Posterior vena cava (tissue), 2 donors: Measurements from ENCODE around the gene CYLD. TPM values are rescaled to one million over a fixed set of nuclear protein-coding genes. Genes with fewer than 3 reads are reported as not detected.

Experiments used
- DNase-seq: peaks from one replicate; pipeline ENCODE4 v3.0.0-alpha.2; 2020; ENCODE audit warnings: low spot score
- intact Hi-C, 2 donors: fragments of 100-400 bp; cut with DNase I; formaldehyde crosslinking; loops; one replicate each; pipeline versions ENCODE4 v1.14.1 to v1.14.2; 2022 to 2023
- total RNA-seq, 2 donors: library from RNA; stranded (reverse); fragmentation: NEBNext Ultra II Directional; extraction: Animal tissue kit (Norgen Biotek cat#: 25700); gene quantifications; one replicate each; pipeline ENCODE4 v1.2.1, GENCODE V29; 2021
- donor health status: DM: yes; HTN: yes; CAD: no.
- donor health status: DM: yes; HTN: yes; CAD: no.

Gene CYLD
- total RNA-seq, 2 donors from 2014 or later: 46.9 to 75.8 TPM

DNA sequence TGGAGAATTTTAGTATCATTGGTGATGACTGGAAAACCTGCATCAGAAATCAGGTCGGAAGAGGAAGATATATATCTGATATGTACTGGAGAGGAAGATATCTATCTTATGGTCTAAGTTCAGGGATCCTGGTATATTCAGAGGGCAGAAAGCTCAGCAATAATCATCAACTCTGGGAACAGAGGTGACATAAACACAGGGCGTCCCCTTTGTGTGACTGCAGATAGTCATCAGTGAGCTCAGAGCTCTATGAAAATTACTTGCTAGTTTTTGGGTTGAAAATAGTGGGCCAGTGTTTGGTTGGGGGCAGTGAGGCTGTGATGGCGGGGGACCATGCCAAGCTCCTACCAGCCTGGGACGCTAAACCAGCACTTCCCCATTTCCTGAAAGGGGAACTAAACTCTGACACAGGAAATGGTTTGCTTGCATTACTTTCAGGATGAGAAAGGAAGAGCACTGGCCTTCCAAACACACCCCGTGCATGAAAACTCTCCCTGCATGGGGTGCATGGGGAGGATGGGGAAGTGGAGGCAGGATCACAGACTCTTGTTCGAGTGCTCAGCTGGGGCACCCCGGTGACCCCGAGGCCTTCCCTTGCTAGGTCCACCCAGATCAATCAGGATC lies 32.7 kb upstream of the CYLD start:
- intact Hi-C loops: no loop called here
- DNase-seq: no peak

DNA sequence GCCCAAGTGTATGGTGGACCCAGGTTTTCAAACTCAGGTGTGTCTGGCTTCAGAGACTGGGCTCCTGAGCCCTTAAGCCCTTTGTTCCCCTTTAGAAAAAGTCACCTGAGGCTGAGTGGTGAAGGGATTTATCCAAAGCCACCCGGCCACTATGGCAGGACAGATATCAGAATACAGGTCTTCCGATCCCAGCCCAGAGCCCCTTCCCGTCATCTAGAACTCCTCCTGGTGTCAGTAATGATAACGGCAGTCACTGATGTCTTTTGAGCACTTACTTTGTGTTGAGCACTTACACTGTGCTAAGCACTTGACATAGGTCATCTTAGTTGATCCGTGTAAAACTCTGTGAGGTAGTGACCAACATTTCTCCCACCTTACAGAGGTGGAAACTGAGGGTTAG lies 31.9 kb upstream of the CYLD start:
- DNase-seq: no peak
- intact Hi-C loops: no loop called here

DNA sequence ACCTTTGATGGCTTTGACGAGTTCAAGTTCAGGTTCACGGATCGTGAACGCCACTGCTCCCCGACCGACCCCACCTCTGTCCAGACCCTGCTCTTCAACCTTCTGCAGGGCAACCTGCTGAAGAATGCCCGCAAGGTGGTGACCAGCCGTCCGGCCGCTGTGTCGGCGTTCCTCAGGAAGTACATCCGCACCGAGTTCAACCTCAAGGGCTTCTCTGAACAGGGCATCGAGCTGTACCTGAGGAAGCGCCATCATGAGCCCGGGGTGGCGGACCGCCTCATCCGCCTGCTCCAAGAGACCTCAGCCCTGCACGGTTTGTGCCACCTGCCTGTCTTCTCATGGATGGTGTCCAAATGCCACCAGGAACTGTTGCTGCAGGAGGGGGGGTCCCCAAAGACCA lies 30.8 kb upstream of the CYLD start:
- intact Hi-C loops: no loop called here
- no peak for DNase-seq

DNA sequence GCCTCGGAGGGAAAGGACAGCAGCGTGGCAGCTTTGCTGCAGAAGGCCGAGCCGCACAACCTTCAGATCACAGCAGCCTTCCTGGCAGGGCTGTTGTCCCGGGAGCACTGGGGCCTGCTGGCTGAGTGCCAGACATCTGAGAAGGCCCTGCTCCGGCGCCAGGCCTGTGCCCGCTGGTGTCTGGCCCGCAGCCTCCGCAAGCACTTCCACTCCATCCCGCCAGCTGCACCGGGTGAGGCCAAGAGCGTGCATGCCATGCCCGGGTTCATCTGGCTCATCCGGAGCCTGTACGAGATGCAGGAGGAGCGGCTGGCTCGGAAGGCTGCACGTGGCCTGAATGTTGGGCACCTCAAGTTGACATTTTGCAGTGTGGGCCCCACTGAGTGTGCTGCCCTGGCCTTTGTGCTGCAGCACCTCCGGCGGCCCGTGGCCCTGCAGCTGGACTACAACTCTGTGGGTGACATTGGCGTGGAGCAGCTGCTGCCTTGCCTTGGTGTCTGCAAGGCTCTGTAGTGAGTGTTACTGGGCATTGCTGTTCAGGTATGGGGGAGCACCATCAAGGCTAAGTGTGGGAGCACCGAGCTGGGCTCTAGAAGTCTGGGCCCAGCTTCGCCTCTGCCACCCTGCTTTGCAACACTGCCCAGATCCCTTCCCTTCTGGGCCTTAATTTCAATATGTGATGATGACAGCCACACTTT lies 29.9 kb upstream of the CYLD start:
- intact Hi-C loops: no loop called here
- no peak for DNase-seq

DNA sequence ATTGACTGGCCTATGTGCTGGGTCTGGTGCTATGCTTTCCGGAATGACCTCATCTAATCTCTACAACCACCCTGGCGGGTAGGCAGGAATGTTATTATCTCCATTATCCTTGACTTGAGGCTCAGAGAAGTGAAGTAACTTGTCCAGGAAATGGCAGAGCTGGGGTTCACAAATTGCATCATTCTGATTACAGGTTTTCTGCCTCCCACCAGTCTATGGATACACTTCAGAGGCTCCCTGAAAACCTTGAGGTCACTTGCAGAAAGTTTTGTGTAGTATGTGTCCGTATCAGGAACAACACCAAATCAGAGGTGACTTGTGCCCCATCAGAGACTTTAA lies 29.4 kb upstream of the CYLD start:
- intact Hi-C loops: no loop called here
- DNase-seq: no peak

DNA sequence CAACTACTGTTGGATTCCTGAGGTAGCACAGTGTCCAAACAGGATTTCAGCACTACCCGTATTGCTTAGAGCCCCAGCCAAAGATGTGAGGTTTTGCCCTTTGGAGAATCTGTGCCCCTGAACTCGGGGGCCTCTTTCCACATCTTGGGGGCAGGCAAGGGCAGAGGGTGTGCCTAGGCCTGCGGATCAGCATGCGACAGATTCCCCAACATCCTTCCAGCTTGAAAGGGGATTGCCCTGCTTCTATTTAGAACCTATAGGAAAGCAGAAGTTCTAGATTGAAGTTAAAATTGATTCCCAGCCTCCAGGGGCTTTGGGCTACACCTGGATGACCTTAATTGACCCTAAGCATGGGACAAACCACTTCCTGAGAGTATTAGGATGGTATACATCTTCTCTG lies 28.9 kb upstream of the CYLD start:
- intact Hi-C loops: no loop called here
- DNase-seq: no peak

DNA sequence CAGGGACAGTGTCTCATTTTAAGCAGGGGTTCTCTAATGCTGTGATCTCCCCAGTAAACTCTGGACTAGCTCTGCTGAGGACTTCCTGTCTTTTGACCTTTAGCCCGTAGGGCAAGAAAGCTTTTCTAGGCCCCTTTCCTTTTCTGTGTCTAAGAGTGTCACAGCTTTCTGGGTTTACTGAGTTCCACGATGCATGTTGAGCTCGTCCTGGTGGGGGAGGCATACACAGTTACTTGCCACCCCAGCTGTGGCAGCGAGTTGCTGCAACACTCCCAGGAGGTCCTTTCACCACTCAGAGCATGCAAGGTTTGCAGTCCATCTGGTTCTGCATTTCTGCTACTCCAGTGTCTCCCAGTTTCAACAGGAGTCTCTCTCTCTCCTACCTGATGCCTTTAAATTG lies 24.8 kb upstream of the CYLD start:
- intact Hi-C loops: no loop called here
- DNase-seq: no peak

DNA sequence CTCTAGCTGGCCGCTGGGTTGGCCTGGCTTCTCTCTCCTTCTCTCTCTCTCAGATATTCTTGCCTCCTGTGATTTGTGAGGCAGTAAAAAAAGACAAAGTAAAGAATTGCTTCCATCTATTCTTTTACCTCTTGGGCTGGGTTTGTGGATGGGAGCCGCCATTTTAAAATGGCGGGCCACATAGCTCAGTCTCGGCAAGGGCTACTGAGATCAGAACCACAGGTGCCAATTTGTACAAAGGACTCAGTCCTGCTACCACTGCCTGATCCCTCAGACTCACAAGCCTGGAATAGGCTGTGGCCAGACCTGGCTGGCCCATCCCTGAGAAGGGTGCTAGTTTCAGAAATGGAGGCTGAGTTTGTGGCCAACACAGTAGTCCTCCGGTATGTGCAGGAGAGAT lies 24.4 kb upstream of the CYLD start:
- intact Hi-C loops: no loop called here
- DNase-seq: no peak

DNA sequence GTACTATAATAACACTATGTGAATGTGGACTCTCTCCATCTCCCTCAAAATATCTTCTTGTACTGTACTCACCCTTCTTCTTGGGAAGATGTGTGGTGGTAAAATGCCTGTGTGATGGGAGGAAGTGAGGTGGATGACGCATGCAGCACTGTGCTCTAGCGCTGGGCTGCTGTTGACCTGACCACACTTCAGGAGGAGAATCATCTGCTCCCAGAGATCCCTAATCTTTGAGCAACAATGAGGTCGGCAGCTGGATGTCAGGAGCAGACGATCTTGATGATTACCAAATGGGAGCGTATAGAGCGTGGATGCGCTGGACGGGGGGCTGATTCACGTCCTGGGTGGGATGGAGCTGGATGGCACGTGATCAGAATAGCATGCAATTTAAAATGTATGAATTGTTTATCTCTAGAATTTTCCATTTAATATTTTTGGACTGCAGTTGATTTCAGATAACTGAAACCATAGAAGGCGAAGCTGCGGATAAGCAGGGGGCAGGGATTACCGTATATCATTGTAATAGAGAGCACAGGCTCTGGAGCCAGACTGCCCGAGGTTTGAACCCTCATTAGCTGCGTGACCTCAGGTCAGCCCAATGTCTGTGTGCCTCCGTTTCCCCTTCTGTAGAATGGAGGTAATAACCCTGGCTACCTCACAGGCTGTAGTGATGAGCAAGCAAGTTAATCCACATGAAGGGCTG lies 23.7 kb upstream of the CYLD start:
- DNase-seq: no peak
- intact Hi-C loops: no loop called here

DNA sequence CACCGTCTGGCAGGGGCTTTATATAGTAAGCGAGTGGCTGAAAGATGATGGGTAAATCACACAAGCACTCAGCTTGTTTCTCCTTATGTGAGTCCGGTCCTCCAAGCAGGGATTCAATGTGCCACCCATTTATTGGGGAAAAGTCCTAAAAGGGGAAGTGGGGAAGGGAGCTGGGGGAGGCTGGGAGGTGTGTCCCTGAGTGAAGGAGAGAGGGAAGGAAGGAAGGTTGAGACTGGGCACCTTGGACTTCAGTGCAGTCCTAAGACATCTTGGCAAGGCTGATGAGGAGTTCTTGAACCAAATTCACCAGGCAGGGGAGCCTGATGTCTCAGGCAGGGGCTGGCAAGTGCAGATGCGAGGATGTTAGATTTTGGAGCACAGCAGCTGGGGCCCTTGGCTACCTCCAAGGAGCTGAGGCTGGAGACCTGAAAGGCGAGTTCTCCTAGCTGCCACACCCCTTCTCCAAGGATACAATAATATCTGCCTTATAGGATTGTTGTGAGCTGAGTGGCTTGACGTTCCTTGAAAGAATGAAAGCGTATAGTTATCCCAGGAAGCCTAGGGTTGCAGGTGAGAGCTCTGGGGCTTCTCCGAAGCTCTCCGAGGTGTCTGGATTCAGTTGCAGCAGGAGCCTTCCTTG lies 23.0 kb upstream of the CYLD start:
- intact Hi-C loops: no loop called here
- DNase-seq: no peak

DNA sequence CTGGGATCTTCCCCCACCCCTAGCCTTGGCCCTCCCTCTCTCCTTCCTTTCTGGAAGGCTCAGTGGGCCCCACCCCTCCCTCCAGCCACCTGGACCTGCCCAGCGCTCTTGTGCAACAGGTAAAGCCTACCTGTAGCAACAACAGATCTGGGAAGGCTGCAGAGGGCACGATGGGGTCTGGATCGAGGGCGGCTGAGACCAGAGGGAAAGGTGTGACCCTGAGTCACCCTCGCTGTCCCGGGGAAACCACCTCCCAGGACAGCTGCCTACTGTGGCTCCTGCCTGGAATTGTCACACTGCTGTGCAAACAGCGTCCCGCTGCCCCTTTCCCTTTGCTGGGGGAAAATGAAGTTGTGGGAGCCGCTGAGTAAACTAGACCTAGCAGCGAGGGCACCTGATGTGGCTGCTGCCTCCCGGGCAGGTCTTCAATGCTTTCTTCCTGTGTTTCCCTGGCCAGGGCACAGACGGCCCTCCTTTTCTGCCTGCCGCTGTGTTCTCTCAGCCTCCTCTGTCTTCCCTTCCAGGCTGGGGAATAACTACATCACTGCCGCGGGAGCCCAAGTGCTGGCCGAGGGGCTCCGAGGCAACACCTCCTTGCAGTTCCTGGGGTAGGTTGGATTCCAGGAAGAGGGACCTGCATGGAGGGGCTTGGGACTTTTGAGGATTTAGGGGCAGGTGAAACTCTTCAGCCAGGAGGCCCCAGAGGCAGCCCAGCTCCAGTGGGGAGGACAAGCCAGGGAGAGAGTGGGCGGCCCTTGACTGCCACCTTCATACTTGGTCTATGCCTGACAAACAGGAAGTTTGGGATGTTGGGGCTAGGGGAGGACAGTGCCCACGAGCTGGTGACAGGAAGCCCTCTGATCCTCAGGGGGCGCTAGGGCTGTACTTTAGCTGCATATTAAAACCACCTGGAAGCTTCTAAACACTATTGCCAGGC lies 22.2 kb upstream of the CYLD start:
- intact Hi-C loops: loop anchor here in 1 of 2 donors (5.0 kb wide), 1 partner anchor 332 kb away; no protein-coding TSS in a partner anchor
- no peak for DNase-seq

DNA sequence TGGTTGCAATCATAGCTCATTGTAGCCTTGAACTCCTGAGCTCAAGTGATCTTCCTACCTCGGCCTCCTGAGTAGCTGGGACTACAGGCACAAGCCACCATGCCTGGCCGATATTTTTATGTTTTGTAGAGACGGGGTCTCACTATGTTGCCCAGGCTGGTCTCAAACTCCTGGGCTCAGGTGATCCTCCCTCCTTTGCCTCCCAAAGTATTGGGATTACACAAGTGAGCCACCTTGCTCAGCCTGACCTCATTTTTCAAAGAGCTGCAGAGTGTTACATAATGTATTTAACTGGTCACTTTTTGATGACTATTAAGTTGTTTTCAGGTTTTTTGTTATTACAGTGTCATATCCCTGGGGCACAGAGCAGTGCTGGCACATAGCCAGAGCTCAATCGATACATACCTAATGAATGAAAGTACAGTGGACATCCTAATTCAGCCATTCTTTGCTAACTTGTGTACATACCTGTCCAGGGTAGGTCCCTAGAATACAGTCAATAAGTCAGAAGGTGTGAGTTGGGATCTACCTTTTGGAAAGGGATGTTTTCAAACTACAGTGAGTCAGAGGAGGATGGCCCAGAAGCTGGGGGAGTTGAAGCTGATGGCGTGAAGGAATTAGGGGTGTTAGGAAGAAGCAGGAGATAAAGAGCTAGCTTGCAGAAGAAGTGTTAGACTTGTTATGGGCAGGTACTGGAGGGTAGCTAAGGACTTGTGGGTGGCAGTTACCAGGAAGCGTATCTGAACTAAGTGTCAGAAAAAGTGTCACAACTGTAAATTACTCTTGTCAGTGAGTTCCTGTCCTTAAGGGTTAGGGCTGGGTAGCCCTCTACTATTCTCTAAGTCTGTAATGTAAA lies 20.1 kb upstream of the CYLD start:
- intact Hi-C loops: loop anchor here in 1 of 2 donors (5.0 kb wide), 1 partner anchor 334 kb away; no protein-coding TSS in a partner anchor
- no peak for DNase-seq

DNA sequence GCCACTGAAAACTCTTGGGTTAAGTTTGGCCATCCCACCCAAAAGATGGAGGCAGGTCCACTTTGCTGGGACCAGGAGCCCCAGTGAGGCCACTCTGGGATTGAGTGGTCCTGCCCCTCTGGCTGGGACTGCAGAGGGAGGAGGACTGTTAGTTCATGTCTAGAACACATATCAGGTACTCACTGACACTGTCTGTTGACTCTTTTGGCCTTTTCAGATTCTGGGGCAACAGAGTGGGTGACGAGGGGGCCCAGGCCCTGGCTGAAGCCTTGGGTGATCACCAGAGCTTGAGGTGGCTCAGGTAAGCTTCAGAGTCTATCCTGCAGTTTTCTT lies 19.5 kb upstream of the CYLD start:
- no peak for DNase-seq
- intact Hi-C loops: loop anchor here in 1 of 2 donors (5.0 kb wide), 1 partner anchor 335 kb away; no protein-coding TSS in a partner anchor

DNA sequence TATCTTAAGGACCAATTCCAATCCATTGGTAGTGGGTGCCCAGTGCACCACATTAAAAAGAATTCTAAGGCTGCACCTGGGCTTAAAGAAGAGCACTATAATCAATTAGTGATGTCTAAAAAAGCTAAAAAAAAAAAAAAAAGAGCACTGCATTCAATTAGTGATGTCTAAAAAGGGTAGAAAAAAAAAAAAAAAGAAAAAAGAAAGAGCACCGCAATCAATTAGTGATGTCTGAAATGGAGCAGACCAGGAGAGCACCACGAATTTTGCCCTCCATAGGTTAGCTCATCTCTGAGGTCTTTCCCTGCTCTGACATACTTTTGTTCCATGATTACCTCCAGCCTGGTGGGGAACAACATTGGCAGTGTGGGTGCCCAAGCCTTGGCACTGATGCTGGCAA lies 18.9 kb upstream of the CYLD start:
- intact Hi-C loops: loop anchor here in 1 of 2 donors (5.0 kb wide), 1 partner anchor 336 kb away; no protein-coding TSS in a partner anchor
- DNase-seq: no peak

DNA sequence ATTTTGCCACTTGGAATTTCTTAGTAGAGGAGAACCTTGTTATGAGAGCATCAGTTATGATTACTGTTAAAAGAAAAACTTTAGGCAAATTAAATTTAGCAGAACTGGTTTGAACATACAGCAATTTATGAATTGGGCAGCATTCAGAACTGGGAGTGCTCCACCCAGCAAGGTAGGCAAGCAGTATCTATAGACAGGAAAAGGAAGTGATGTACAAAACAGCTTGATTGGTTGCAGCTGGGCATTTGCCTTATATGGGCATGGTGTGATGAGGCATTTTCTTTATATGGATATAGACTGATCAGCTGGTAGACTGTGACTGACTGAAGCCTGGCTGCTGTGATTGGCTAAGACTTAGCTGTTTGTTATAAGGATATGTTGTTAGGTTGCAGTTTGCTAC lies 17.6 kb upstream of the CYLD start:
- intact Hi-C loops: loop anchor here in 1 of 2 donors (5.0 kb wide), 1 partner anchor 337 kb away; no protein-coding TSS in a partner anchor
- no peak for DNase-seq

DNA sequence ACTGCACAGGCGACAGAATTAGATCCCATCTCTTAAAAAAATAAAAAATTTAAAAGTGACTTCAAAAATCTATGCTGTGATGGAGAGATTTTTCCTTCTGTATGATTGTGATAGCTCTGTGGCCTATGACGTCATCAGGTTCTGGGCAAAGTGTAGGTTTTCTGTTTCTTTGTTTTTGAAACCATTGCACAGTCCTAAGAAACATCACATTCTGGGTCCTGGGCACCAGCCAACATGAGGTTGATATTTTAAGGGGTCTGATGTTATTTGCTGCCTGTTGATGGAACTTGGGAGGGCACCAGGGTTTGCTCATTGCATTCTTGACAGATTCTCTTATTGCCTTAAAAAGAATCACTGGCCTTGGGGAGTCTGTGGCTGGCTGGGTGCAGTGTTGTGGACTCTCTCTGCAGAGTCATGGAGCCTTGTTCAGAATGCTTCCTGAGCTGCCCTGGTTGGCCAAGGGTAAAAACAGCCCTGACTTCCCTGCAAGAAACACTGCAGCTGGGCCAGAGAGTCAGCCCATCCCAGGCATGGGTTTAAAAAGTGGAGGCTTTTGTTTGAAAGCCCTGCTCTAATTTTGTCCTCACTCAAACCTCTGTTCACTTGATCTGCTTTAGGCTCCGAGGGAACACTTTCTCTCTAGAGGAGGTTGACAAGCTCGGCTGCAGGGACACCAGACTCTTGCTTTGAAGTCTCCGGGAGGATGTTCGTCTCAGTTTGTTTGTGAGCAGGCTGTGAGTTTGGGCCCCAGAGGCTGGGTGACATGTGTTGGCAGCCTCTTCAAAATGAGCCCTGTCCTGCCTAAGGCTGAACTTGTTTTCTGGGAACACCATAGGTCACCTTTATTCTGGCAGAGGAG lies 10.5 kb upstream of the CYLD start:
- intact Hi-C loops: no loop called here
- DNase-seq: no peak
